Fibroblast of skin of left quadriceps (primary cell): ENCODE measurements around the gene TSPAN6.
A peak's percentile ranks its signal among the peaks of the same experiment; 100 is the strongest.

Experiments
- DNase-seq, 2 experiments: peaks; one replicate each; pipeline ENCODE4 v3.0.0-alpha.2; 2013; ENCODE audit warnings: low read depth in 2 of 2

Gene TSPAN6

DNA sequence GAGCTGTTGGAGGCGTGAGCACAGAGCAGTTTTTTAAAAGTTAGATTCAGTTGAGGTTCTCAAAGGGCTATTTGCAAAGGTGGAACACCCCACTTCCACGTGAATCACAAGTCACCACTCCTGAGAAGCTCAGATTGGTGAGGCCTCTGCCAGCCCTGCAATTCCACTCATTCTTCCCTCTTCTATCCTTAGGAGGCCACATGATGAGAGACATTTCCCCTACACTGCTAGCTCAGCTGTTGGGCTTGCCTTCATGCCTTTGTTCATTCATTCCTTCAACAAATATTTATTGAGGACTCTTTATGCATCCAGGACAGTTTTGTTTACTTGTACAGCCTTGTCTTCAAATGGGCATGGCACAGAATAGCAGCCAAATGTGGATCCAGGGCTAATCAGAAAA is 11.1 kb upstream of the TSPAN6 start:
- no peak for DNase-seq

- DNase-seq, result no peak
Observed at GRCh38 chrX:100647095-100647494, 10.5 kb upstream of the TSPAN6 start.

GRCh38 chrX:100645106-100645505 is 8.5 kb upstream of the TSPAN6 start:
- no peak for DNase-seq

DNA sequence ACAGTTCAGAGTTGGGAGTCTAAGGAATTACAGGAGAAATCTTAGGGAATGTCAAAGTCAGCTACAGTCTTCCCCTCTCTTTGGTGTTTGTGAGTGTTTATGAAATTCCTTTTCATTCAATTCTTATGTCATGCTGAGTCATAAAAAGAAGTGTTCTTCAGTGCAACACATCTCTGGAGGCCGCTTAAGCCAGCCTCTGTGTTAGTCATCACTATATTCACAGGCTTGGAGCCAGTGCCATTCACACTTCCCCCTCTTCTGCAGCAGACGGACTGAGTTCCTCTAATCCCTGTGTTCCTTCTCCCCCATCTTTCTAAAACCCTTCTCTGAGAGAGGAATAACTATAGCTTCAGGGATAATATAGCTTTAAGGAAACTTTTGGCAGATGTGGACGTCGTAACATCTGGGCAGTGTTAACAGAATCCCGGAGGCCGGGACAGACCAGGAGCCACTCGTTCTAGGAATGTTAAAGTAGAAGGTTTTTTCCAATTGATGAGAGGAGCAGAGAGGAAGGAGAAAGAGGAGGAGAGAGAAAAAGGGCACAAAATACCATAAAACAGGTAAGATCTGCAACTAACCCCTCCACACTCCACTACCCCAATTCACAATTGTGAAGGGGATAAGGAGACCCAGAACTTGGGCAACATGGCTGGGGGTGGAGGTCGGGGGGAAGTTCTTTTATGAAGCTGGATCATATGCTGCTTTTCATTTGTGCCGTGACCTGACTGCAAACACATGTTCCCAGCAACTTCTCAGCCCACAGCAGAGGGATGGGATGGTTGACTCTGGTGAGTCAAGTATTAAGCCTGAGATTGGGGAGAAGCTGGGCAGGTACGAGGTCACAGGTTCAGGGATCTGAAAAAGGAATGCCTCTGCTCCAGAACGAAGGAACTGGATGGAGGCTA is 7.6 kb upstream of the TSPAN6 start, which contains the start of gene SRPX2:
TSS of gene SRPX2 (plus strand) at position 244 of the 905 bp plus-strand sequence. CDS start 2,124 bp downstream, outside the sequence.
- DNase-seq, result peak; percentile 79

- DNase-seq, result no peak
Observed at GRCh38 chrX:100643212-100643611, 6.6 kb upstream of the TSPAN6 start.

DNA sequence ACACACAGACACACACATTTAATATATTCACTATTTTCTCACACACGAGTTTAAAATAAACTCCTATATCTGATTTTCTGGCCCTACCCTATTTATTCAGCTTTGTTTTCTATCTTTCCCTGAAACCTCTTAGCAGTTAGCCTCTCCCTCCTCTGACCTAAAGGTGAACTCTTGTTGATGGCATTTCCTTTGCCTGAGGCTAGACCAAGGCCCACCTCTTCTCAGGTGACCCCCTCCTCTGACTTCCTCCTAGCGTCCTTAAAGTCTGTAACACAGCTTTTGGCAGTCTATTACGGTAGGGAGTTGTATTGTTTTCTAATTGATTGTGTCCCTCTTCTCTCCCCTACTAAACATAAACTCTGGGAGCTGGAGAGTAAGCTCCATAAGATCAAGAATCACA is 5.7 kb upstream of the TSPAN6 start:
- DNase-seq, result no peak

- DNase-seq, result no peak
Observed at GRCh38 chrX:100635989-100636320, 651 bp downstream of the TSPAN6 start.

GRCh38 chrX:100635040-100635439 is 1.6 kb downstream of the TSPAN6 start:
- DNase-seq, result no peak

DNA sequence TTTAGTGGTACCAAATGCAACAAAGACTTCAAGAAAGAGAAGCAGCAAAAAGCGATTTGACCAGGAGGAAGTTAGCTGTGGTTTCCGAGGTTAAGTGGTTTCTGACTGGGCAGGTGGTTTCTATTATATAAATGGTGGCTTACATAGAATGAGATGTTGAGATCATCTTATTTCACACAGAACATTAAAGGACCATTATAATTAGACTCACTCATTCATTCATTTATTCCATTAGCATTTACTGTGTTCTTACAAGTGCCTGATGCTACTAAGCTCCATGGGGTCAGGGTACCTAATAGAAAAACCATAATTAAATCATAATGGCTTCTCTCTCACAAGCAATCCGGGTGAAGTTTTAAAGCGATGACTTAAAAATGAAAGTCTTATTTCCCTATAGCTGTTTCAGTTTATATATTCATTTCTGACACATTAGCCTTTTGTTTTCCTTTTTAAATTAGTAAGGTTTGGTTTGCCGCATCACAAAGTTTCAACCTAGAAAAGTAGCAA is 10.6 kb downstream of the TSPAN6 start:
- DNase-seq, result no peak

- DNase-seq, result no peak
Observed at GRCh38 chrX:100623001-100623400, 13.6 kb downstream of the TSPAN6 start.

DNA sequence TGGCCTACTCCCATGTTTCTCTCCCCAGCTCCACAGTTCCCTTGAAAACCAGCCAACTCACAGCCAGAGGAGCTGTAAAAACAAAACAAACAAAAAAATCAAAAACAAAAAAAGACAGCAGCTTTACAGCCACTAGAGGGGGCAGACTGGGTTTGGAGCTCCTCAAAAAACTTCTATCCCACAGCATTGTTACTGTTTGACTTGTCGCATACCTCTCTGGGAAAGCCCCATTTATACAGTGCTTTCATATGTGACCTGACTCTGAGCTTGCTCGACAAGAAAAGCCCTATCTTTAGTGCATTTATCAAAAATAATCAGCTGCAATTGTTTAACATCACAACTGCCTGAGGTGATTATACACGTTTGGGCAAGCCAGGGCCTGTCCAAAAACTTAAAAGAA is 21.6 kb downstream of the TSPAN6 start:
- DNase-seq, result peak; percentile 19 to 34

DNA sequence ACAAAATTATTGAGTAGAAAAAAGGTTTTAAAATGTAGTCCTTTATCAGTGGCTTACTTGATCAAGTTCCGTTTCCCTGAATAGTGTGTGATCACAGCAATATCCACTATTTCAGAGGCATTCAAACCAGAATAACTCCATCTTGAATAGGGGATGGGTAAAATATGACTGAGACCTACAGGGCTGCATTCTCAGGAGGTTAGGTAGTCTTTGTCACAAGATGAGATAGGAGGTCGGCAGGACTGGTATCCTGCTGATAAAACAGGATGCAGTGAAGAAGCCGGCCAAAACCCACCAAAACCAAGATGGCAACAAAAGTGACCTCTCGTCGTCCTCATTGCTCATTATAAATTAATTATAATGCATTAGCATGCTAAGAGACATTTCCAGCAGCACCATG is 24.7 kb downstream of the TSPAN6 start:
- DNase-seq, result no peak

GRCh38 chrX:100609591-100609990 is 27.0 kb downstream of the TSPAN6 start:
- DNase-seq, result no peak

GRCh38 chrX:100606753-100607152 is 29.9 kb downstream of the TSPAN6 start:
- DNase-seq, result no peak

- no peak for DNase-seq
Observed at GRCh38 chrX:100600758-100601157, 35.8 kb downstream of the TSPAN6 start.

- no peak for DNase-seq
Observed at GRCh38 chrX:100600340-100600739, 36.3 kb downstream of the TSPAN6 start.

DNA sequence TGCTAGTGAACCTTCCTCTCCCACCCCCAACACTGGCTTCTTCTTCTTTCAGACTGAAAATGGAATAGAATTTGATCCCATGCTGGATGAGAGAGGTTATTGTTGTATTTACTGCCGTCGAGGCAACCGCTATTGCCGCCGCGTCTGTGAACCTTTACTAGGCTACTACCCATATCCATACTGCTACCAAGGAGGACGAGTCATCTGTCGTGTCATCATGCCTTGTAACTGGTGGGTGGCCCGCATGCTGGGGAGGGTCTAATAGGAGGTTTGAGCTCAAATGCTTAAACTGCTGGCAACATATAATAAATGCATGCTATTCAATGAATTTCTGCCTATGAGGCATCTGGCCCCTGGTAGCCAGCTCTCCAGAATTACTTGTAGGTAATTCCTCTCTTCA is 37.1 kb downstream of the TSPAN6 start:
- no peak for DNase-seq

DNA sequence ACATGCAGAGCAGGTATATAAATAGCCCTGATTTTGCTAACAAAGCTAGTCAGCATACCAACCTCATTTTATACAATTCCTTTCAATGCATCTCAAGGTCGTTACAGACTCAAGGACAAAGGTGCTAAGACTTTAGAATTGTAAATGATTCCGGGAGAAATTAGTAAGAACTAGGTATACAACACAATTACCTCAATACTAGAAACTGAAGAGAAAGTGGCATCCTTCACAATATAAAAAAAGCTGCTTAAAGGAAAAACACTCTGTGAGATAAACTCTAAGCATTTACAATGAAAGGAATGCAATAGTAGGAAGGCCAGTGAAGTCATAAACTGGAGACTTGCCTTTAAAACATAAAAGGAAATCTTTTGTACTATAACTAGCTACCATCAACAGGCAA is 40.0 kb downstream of the TSPAN6 start:
- no peak for DNase-seq

- DNase-seq, result no peak
Observed at GRCh38 chrX:100593581-100593980, 43.0 kb downstream of the TSPAN6 start.

GRCh38 chrX:100593126-100593525 is 43.5 kb downstream of the TSPAN6 start:
- DNase-seq, result no peak

GRCh38 chrX:100591256-100592051 is 45.2 kb downstream of the TSPAN6 start:
- DNase-seq, result no peak

DNA sequence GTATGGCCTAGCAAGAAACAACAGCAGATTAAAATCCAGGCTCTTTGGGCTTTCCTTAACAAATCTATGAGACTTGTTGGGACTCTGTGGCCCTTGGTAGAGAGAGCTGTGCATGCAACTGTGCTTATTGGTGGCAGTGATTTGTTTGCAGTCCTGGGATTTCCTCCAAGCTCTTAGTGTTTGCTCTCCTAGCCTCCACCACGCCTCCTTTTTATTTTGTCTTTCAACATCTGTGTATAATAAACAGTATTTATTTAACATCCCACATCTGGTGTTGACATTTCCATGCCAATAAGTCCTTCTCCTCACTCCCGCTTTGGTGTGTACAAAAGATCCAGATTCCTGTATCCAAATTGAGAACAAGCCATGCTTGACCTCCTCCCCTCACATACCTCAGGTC is 48.7 kb downstream of the TSPAN6 start:
- DNase-seq, result no peak

- no peak for DNase-seq
Observed at GRCh38 chrX:100586747-100587146, 49.9 kb downstream of the TSPAN6 start.
